GM18526 (cell line): ENCODE results near the gene ORM2.

Experiments
- POLR2A ChIP-seq: IDR thresholded peaks from 3 replicates; pipeline ENCODE4 v1.6.1; 2011; ENCODE audit not compliant: insufficient read length; ENCODE audit errors: extremely low read depth

The ORM2 gene

DNA sequence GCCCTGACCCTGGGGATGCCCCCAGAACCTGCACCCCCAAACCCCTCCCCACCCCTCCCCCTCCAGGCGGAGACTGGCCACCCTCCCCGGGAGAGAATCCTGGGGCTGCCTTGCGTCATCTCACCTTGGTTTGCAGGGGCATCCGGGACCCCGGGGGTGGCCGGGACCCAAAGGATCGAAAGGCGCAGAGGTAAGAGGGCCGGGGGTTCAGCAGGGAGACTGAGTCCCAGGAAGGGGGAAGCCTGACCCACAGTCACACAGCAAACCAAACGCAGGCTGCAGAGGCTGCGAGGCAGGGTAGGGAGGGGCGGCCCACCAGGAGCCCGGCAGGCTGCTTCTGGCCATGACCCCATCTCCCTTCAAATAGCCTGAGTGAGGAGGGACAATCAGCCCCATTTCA lies 40.6 kb upstream of the ORM2 start:
- no peak for TF ChIP-seq POLR2A

- no peak for TF ChIP-seq POLR2A
These were observed 39.8 kb upstream of the ORM2 start for GRCh38 chr9:114289571-114290481.

- no peak for TF ChIP-seq POLR2A
These were observed 39.1 kb upstream of the ORM2 start for GRCh38 chr9:114290561-114290986.

DNA sequence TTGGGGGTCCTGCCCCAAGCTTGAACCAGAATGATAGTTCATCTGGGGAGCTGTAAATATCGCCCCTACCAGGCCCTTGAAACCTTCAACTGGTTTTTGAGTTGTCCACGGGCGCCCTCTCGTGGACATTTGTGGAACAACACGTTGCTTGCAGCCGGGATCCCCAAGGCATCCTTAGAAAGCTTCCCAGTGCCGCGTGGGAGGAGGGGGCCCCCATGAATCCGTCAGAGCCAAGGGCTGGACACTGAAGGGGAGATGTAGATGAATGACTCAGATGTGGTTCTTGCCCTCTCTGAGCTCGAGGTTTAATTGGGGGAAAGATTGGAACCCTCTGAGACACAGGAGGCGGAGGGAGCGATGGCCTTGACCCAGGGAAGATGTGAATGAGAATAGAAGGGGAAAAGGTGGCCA lies 38.6 kb upstream of the ORM2 start:
- no peak for TF ChIP-seq POLR2A

GRCh38 chr9:114291886-114292590 lies 37.6 kb upstream of the ORM2 start:
- no peak for TF ChIP-seq POLR2A

- TF ChIP-seq POLR2A: no peak
These were observed 35.0 kb upstream of the ORM2 start for GRCh38 chr9:114294664-114295063.

GRCh38 chr9:114296338-114296737 lies 33.3 kb upstream of the ORM2 start:
- TF ChIP-seq POLR2A: no peak

GRCh38 chr9:114299286-114300152 lies 30.1 kb upstream of the ORM2 start:
- no peak for TF ChIP-seq POLR2A

DNA sequence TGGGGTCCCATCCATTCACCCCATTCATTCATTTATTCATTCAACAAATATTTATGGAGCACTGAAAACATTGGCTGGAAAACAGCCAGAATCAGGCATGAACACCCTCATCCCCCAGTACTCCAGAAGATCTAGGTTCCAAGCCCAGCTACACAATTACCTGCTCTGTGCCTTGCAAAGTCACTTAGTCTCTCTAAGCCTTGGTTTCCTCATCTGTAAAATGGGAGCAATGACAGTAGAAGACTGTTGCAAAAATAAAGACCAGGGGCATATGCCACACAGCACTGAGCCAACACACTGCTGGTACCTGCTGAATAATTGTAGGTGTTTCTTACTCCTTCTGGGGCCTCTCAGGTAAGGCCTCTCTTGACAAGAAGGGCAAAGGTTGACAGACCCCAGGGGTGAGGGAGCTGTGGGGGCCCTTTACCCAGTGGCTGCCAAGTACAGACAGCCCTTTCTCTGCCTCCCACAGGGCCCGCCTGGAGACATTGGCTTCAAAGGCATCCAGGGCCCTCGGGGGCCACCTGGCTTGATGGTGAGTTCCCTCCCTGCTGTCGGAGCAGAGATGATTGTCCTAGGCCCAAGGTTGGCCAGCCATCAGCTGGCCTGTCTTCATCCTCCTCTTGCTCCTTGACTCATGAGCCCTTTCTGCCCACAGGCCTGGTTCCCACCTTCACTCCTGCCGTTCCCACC lies 29.4 kb upstream of the ORM2 start:
- no peak for TF ChIP-seq POLR2A

DNA sequence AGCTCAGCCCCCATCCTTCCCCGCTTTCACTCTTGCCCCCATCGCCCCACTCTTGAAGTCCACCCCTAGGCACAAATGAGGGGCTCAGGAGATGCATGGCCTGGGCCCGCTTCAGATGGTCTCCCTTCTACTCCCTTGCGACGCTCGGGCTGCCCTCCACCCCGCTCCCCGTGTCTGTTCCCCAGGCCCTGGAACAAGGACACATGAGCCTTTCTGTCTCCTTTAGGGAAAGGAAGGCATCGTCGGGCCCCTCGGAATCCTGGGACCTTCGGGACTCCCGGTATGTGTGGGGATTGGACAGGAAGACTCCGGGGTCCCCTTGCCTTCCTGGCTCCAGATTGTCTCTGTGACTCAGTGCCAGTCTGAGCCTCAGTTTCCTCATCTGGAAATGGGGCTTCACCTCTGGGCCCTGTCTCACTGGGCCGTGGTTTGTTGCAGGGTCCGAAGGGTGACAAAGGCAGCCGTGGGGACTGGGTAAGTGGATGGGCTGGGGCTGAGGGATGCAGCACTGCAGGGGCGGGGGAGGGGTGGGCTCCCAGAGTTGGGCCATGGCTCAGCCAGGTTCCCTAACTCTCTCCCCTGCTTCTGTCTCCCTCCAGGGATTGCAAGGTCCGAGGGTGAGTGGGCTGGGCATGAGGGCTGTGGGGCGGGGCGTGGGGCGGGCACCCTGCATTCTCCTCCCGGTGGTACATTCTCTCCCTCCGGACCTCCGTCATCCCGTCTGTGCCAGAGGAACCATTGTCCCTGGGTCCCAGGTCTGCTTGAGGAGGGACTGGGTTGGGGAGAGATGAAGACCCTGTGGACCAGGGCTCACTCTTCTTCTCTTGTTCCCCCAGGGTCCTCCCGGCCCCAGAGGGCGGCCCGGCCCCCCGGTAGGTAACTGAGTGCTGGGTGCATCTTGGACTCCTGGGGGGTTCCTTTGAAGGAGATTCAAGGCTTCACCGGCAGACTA lies 28.5 kb upstream of the ORM2 start:
- TF ChIP-seq POLR2A: no peak

DNA sequence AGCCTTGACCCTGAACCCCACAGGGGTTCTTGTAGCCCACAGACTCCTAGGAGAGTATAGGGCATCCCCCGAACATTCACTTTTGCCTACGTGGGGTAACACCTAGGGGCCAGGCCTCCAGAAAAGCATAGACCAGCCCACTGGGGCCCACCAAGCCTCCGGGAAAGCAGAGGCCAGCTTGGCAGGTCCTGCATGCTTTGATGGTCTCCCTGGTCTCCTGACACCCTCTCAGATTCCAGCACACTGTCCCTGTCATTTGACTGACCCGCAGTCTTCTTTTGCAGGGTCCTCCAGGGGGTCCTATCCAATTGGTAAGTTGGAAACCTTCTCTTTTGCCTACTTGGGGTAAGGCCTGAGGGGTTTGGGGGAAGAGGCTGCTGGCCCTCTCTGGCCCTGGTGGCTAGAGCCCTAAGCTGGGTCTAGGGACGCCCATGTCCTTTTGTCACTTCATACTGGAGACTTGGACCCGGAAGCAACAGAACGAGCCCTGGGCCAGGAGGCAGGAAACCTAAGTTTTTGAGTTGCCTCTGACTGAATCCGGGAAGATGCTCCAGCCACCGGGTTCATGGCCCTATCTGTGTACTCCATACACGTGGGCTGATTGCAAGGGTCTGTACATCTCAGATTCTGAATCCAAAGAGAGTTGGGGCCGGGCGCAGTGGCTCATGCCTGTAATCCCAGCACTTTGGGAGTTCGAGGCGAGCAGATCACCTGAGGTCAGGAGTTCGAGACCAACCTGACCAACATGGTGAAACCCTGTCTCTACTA lies 27.7 kb upstream of the ORM2 start:
- TF ChIP-seq POLR2A: no peak

DNA sequence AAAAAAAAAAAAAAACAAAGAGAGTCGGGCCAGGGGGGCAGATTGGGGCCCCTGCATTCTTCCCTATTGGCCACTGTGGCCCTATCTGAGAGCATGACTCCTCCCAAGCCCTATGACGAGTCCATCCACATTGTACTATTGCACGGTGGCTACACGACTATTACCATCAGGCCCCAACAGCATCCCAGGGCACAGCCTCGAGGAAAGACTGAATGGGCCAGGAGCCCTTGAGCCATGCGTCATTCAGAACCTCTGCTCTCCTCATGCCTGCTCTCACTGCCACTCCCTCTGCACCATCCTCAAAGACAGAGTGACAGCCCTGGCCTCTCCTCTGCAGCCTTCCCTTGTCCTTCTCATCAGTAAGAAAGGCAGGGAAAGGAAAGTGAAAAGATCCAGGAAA lies 26.9 kb upstream of the ORM2 start:
- TF ChIP-seq POLR2A: no peak

- no peak for TF ChIP-seq POLR2A
These were observed 26.1 kb upstream of the ORM2 start for GRCh38 chr9:114303571-114303970.

- TF ChIP-seq POLR2A: no peak
These were observed 25.7 kb upstream of the ORM2 start for GRCh38 chr9:114303977-114304376.
